Measurements from ENCODE around the gene PRRG2. TPM values are rescaled to one million over a fixed set of nuclear protein-coding genes. Genes with fewer than 3 reads are reported as not detected.
A peak's percentile ranks its signal among the peaks of the same experiment; 100 is the strongest.

Gene PRRG2
- total RNA-seq, 1 experiment from 2014 or later: 0.56 TPM

DNA sequence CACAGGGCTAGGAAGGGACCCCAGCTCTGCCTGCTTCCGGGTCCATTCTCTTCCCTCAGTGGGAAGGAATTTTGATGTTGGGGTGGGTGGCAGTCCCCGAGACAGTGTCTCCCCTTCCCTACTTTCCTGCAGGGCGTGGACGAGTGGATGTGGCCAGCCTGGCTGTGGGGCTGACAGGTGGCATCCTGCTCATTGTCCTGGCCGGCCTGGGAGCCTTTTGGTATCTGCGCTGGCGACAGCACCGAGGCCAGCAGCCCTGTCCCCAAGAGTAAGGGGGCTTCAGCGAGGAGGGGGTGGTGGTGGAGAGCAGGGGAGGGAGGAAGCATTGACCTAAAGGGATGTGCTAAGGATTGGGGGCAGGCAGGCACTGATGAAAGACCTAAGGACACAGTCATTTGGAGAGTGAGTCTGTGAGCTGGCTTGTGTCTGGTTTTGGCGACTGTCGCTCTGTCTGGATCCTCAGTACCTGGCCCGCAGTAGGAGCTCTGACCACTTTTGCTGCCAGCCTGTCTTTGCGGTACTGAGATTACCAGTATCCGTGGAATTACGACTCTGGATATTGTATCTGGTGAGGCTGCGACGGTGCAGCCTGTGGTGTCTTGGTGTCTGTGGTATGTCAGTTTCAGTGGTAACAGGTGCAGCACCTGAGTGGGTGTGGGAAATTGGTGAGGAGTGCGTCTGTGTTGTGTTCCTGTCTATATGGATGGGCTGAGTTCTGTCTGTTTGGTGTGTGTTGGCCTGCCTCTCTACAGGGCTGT lies 7.4 kb downstream of the PRRG2 start:
- DNase-seq (ENCODE audit: low spot score): no peak

DNA sequence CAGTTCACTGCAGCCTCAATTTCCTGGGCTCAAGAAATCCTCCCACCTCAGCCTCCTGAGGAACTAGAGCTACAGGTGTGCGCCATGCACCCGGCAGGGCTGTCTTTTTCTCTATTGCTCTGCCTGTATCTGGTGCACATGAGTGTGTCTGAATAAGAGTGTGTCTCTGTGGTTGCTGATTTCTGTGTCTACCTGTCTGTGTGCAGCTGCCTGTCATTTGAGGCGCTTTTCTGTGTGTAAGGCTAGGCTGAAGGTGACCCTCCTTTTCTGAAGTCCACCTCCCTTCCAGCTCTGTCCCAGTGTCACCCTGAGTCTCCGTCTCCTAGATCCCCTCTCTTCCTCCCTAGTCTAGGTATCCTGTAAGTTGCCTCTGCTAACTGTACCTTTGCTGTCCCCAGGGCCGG lies 8.4 kb downstream of the PRRG2 start:
- no peak for DNase-seq (ENCODE audit: low spot score)

DNA sequence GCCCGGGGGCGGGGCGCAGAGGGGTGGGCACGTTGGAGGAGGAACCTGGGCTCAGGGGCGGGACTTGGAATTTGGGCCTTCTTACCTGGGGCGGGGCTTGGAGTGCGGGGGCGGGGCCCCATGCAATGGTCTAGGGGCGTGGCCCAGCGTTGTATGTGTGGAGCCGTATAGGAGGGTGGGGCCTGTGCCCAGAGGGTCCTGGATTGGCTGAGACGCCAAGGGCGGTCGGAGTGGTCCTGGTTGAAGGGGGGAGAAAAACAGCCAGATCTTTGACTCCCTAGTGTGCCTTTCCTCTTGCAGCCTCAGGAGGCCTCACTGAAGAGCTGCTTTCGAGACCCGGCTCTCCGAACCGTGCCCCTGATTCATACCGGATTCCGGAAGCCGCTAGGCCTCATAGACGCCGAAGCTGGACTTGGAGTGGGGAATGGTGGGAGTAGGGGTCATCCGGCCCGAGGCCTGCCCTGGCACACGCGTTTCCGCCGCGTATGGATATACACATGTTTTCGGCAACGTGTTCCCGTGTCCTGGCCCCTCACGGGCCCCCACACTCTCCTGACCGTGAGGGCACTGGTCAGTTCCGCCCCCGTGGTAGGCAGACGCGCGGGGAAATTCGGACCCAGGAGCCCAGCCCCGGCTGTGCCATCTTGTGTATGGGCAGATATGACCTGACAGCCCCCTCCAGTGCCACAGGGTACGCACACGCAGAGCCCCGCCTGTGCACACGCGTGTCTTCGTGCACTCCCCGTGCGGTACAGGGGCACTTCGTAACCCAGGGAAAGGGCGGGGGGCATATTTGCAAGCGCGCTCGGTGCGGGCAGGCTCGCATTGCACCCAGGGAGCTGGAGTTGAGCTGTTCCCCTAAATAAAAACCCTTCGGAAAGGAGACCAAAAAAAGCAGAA lies 9.2 kb downstream of the PRRG2 start:
- peak; percentile 98 for DNase-seq (ENCODE audit: low spot score)

DNA sequence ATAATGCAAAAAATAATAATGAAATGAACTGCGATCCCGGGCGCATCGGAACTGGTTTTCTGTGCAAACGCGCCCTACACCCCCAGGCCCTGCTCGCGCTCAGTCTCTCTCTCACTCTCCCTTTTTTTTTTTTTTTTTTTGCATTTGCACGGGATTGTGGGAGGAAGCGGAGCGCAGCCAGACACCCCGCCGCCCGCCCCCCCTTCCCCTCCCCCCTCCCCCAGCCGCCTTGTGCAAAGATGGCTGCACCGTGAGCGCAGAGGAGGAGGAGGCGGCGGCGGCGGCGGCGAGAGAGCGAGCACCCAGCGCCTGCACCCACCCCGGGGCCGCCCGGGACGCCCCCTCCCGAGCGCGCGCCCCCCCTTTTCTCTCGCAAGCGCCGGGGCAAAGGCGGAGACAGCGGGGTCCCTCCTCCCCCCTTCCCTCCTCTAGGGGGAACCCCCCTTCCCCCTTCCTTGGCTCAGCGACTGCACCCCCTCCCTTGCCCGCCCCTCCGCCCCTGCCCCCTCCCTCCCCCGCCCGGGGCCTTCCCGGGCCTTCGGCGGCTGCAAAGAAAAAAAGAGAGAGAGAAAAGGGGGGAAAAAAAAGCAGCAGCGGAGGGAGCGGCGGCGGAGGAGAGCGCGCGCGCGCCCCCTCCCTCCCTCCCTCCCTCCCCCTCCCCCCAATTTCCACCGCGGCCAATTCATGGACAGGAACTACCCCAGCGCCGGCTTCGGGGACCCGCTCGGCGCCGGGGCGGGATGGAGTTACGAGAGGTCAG lies 10.0 kb downstream of the PRRG2 start, which contains the start of gene PRR12:
TSS of gene PRR12 (plus strand) at position 212 of the 760 bp plus-strand sequence. CDS start at position 685, 473 bp downstream.
- DNase-seq (ENCODE audit: low spot score): peak; percentile 72

DNA sequence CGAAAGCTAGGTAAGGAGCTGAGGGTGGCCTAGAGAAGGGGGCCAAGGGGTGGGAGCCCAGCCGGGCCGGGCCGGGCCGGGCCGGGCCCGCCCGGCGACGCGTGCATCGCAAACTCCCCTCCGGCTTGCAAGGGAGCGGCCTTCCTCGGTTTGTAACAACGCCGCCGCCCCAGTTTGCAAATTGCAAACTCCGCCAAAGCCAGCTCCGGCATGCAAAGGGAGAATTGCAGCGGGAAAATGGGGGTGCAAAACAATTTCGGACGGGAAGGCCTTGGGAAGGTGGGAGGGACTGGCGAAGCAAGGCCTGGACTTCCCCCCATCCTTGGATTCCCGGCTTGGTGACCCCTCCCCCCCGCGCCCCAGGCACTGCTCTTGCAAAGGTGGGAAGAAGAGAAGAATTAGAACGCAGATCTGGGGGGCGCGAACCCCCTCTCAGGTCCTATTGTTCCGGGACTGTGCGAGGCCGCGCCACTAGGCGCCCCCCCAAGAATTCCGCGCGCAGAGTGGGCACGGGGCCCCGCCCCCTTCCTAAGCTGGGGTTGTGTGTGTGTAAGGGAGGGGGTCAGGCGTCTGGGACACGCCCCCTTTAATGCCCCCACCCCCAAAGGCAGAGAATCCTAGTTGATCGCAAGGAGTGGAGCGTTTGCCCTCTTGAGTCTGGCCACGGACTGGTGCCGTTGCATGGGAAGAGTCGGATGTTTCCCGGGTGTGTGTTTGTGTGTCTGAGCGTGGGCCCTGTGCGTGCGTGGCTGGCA lies 10.8 kb downstream of the PRRG2 start:
- DNase-seq (ENCODE audit: low spot score): no peak

DNA sequence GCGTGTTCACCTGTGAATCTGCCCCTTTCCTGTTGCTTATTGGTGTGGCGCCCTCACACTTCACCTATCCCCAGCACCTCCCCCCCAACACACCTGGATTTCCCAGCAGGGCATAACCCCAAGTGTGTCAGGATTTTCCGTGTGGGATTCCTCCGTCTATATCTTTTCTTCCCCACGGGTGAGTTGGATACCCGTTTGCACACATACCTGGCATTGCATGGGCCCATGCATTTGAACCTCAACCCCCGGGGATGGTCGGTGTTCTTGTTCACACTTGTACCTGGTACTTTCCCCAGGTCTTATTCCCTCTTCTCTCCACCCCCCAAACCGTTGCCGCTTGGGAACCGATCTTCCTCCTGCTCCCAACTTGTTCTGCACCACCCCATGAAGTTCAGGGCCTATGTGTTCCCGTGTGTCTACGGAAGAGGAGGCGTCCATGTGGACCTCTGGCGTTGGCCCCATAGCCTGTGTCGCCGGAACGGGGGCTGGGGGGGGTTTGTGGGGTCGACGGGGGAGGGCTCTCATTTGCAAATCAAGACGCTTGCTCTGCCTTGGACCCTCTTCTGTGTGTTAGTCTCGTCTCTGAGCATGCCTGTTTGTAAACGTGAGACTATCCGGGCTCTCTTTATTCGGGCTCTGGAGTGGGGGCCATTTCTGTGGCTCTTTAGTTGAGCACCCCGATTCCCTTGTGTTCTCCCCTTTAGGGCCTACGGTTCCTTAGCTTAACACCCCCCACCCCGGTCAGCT lies 11.5 kb downstream of the PRRG2 start:
- no peak for DNase-seq (ENCODE audit: low spot score)

DNA sequence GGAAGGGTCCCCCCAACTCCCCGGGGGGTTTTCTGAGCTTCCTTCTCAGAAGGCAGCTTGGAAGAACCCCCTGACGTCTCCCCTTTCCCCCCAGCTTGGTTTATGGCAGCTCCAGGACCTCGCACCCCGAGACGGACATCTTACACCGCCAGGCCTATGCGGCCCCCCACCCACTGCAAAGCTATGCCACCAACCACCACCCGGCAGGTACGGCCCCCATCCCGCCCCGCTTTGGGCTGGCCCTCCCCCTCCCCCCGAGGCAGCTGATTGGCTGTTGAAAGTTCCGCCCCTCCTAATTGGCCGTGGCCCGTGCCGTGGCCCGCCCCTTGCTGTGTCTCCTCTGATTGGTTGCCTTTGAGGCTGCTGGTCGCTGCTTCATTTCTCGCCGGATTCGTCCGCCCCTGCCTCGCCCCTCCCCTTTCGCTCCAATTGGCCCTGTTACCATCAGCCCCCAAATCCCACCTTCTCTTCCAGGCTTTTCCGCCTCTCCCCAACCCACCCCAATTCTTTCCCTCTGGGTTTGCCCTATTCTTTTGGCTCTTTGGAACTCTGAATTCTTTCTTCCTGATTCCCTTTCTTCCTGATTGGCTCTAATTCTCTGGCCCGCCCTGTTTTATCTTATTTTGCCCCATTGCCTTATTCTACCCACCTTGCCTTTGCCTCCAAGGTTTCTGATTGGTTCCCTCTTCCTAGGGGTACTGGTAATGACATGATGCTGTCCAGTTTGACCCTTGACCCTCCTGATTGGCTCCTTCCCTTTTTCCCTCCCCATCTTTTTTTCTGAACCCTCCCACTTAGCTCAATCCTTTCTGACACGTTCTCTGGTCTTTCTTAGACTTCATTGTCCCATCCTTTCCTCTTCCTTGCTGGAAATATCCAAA lies 12.4 kb downstream of the PRRG2 start:
- DNase-seq (ENCODE audit: low spot score): peak; percentile 58

DNA sequence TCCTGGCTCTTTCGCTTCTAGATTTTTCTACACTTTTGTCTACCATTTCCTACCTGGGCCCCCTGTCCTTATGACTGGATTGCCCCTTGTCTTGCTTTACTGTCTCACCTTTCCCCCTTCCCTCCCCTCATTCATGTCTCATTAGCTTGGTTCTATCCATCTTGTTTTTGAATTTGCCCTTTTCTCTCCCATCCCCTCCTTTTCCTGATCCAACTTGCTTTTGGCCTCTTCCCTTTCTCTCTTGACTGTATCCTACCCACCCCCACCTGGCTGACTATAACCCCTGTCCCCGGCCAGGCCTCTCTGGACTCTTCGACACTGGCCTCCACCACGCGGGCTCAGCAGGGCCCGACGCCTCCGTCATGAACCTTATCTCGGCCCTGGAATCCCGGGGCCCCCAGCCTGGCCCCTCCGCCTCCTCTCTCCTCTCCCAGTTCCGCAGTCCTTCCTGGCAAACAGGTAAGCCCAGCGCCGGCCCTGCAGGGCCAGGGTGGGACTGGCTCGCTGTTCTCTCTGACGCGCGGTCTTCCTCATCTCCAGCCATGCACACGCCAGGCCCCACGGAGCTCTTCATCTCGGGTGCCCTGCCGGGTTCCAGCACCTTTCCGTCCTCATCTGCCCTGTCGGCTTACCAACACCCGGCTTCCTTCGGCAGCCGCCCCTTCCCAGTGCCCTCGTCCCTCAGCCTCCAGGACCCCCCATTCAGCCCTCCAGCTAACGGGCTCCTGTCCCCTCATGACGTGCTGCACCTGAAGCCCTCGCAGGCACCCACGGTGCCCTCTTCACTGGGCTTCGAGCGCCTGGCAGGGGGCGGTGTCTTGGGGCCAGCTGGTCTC lies 13.3 kb downstream of the PRRG2 start:
- no peak for DNase-seq (ENCODE audit: low spot score)

DNA sequence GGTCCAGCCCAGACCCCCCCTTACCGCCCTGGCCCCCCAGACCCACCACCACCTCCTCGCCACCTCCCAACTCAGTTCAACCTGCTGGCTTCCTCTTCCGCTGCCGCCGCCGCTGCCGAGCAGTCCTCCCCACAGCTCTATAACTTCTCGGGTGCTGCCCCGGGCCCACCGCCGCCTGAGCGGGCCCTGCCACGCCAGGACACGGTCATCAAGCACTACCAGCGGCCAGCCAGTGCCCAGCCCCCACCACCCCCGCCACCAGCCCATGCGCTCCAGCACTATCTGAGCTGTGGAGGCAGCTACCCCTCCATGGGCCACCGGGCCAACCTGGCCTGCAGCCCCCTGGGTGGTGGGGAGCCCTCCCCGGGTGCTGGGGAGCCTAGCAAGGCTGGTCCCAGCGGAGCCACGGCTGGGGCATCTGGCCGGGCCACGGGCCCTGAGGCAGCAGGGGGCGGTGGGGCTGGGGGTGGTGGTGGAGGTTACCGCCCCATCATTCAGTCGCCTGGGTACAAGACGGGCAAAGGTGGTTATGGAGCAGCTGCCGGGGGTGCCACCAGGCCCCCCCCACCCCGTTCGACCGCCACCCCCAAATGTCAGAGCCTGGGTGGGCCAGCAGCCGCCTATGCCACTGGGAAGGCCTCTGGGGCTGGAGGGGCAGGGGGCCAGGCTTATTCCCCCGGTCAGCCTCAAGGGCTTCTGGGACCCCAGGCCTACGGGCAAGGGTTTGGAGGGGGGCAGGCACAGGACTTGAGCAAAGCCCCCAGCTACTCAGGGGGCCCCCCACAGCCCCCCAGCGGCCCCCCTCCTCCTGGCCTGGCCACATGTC lies 14.1 kb downstream of the PRRG2 start:
- DNase-seq (ENCODE audit: low spot score): no peak

DNA sequence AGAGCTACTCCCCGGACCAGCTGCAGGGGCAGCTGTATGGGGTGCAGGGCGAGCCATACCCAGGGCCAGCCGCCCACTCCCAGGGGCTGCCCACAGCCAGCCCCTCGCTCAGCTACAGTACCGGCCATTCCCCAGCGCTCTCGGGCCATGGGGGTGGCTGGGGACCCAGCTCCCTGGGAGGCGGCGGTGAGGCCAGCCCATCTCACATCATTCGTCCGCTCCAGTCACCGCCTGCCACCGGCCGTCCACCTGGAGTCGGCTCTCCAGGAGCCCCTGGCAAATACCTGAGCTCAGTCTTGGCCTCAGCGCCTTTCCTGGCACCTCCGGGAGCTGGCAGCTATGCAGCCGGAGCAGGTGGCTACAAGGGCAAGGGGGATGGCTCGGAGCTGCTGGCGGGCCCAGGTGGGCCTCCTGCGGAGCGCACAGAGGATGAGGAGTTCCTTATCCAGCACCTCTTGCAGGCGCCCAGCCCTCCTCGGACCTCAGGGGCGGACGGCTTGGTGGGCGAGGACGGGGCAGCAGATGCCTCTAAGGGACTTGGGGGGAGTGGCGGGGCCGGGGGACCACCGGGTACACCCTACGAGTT lies 14.8 kb downstream of the PRRG2 start:
- DNase-seq (ENCODE audit: low spot score): no peak

DNA sequence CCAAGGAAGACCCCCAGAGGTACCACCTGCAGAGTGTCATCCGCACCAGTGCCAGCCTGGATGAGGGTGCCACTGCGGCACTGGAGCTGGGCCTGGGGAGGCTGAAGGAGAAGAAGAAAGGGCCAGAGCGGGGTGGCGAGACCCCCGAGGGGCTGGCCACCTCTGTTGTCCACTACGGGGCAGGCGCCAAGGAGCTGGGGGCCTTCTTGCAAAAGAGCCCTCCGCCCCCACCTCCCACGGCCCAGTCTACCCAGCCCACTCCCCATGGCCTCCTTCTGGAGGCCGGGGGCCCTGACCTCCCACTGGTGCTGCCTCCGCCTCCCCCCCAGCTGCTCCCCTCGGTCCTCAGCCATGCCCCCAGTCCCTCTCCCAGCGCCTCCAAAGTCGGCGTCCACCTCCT lies 15.3 kb downstream of the PRRG2 start:
- DNase-seq (ENCODE audit: low spot score): no peak

DNA sequence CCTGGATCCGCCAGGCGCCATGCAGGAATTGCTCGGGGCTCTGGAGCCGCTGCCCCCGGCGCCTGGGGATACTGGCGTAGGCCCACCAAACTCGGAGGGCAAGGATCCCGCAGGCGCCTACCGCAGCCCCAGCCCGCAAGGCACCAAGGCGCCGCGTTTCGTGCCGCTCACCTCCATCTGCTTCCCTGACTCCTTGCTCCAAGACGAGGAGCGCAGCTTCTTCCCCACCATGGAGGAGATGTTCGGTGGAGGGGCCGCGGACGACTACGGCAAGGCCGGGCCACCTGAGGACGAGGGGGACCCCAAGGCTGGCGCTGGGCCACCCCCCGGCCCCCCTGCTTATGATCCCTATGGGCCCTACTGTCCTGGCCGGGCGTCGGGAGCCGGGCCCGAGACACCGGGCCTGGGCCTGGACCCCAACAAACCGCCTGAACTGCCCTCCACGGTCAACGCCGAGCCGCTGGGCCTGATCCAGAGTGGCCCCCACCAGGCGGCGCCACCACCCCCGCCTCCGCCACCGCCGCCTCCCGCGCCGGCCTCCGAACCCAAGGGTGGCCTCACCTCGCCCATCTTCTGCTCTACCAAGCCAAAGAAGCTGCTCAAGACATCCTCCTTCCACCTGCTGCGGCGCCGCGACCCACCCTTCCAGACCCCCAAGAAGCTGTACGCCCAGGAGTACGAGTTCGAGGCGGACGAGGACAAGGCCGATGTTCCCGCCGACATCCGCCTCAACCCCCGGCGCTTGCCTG lies 16.0 kb downstream of the PRRG2 start:
- DNase-seq (ENCODE audit: low spot score): no peak

DNA sequence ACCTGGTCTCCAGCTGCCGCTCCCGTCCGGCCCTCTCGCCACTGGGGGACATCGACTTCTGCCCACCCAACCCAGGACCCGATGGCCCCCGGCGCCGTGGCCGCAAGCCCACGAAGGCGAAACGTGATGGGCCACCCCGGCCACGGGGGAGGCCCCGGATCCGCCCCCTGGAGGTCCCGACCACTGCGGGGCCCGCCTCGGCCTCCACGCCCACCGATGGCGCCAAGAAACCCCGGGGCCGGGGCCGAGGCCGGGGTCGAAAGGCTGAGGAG lies 16.5 kb downstream of the PRRG2 start:
- DNase-seq (ENCODE audit: low spot score): no peak

DNA sequence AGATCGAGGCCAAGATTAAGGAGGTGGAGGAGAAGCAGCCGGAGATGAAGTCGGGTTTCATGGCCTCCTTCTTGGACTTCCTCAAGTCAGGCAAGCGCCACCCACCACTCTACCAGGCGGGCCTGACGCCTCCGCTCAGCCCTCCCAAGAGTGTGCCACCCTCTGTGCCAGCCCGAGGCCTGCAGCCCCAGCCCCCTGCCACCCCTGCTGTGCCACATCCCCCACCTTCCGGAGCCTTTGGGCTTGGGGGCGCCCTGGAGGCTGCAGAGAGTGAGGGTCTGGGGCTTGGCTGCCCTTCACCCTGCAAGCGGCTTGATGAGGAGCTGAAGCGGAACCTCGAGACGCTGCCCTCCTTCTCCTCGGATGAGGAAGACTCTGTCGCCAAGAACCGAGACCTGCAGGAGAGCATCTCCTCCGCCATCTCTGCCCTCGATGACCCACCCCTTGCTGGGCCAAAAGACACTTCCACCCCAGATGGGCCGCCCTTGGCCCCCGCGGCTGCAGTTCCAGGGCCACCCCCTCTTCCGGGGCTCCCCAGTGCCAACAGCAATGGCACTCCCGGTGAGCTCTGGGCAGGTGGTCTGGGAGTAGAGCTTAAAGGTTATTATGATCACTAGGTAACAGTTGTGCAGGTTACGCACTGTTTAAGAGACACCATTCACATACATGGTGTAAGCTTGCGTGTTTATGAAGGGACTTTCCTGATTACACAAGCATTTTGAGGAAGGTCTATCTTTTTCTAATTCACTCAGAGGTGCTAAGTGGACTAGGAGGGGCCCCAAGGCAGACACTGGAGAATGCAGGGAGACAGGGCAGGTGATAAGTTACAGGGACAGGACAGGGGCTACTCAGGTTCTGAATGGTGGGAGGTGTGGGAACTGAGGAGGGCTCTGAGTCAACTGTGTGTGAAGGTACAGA lies 18.5 kb downstream of the PRRG2 start:
- DNase-seq (ENCODE audit: low spot score): no peak

DNA sequence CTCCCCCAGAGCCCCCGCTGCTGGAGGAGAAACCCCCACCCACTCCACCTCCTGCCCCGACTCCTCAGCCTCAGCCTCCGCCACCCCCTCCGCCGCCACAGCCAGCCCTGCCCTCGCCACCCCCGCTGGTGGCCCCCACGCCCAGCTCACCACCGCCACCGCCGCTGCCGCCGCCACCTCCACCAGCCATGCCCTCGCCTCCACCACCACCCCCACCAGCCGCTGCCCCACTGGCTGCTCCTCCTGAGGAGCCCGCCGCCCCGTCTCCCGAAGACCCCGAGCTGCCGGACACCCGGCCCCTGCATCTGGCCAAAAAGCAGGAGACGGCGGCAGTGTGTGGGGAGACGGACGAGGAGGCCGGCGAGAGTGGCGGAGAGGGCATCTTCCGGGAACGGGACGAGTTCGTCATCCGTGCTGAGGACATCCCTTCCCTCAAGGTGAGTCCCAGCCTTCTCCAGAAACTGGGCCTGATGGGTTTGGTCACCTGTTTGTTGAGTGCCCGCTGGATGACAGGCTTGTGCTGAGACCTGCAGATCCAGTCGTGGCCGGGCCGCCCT lies 20.4 kb downstream of the PRRG2 start:
- DNase-seq (ENCODE audit: low spot score): no peak

DNA sequence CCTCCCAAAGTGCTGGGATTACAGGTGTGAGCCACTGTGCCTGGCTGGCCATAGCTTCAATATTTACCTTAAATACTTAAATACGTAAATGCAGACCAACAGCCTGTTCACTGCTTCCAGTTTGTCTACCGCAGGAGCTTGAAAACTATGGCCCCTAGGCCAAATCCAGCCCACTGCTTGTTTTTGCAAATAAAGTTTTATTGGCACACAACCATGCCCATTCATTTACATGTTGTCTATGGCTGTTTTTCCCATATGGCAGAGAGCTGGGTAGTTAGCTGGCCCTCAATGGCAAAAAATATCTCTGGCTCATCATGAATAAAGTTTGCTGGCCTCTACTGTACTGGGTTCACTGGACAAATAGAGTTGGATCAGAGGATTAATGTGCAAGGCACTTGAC lies 21.7 kb downstream of the PRRG2 start:
- no peak for DNase-seq (ENCODE audit: low spot score)
